GM19239 (cell line): ENCODE results near the gene PIK3R4.

Experiments used
- DNase-seq: peaks from one replicate; pipeline ENCODE4 v3.0.0; 2011; ENCODE audit warnings: low spot score; ENCODE audit not compliant: insufficient read length
- FAIRE-seq: peaks from 2 replicates; lab custom pipeline; 2011; peaks lifted over from hg19 to GRCh38; lab: Jason Lieb, UNC

PIK3R4 gene

DNA sequence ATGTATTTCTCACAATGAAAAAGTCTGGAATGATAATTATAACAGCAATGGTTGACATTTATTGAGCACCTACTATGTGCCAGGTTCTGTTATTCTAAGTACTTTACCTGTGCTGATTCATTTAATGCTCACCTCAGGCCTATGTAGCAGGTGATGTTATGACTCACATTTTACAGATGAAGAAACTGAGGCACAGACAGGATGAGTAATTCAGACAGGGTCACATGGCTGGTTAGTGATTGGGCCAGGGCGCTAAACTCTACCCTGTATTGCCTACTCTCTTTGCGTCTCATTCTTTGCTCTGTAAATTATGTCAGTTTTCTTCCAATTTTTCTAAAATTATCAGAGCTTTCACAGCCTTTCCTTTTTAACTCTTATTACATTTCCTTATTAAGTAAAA is 98.3 kb downstream of the PIK3R4 start:
- DNase-seq = no peak
- no peak for FAIRE-seq

DNA sequence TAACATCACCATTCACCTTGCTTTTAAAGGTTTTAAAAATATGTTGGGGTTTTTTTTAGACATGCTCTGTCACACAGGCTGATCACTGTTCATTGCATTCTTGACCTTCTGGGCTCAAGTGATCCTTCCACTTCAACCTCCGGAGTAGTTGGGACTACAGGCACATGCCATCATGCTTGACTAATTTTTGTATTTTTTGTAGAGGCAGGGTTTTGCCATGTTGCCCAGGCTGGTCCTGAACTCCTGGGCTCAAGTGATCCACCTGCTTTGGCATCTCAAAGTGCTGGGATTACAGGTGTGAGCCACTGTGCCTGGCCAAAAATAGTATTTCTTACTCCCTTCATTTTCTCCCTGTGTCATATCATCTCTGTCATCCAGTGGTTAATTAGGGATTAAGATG is 101.4 kb downstream of the PIK3R4 start:
- DNase-seq (no peak), FAIRE-seq (no peak)

DNA sequence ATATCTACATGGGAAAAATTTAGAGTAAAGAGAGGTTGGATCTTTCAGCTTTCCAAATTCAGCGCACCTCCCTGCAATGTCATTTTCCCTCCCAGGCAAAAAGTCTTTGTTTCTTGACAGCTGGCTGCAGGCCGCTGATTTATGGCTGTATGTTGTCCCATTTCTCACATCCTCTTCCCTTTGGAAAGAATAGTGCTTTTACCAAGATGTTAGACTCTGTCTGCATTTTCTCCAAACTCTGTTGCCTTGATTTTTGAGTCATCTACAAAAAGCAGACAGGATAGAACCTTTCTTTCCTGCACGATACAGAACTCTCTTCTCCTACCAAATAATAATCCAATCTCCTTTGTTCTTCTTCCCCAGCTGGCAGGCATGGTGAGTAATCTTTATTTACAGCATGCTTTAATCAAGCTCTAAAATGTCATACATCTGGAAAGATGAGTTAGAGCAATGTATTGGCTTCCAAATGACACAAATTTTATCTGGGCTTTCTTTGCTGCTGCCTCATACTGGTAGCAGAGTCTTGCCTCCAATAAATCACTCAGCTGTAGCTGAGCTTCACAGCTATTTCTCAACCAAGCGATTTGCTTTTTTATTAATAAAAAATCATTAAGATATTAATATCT is 101.9 kb downstream of the PIK3R4 start:
- DNase-seq (no peak), FAIRE-seq (no peak)

DNA sequence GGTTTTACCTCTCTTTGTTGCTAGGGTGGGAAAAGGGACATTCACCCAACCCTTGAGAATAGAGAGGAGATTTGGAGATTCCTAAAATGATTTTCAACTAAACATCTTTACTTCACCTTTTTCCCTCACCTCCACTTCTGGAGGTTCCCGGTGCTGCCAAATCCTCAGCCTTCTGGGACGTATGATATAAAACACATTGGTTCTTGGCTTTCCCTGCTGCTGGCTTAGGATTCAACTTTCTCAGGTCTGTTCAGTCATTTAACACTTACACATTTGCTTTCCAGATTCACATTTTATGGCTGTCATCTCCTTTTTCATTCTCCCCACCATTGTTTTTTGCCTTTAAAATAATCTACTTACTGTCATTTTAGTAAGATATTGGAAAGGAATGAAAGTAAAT is 106.6 kb downstream of the PIK3R4 start:
- no peak for DNase-seq

DNA sequence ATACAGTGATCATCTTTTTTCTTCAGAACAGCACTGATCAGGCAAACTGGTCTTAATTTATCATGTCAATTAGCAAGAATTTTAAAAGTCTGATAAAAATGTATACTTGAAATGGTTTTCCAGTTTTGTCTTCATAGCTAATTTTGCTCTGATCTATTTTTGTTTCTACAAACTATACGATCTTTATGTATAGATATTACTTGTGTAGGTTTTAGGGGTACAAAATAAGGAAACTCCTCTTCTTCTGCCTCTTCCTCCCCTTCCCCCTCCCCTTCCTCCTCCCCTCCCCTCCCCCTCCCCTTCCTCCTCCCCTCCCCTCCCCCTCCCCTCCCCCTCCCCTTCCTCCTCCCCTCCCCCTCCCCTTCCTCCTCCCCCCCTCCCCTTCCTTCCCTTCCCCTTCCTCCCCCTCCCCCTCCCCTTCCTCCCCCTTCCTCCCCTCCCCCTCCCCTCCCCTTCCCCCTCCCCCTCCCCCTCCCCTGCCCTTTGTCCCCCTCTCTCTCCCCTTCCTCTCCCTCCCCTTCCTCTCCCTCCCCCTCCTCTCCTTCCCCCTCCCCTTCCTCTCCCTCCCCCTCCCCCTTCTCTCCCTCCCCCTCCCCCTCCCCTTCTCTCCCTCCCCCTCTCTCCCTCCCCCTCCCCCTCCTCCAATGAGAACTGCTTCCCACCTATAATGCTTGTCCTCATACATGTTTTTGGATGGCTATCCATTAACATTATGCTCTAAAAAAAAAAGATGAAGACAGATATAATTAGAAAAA is 110.0 kb downstream of the PIK3R4 start:
- FAIRE-seq = no peak
- DNase-seq = no peak

More for the DNA sequence above, 106.6 kb downstream of the PIK3R4 start:
- FAIRE-seq = no peak

DNA sequence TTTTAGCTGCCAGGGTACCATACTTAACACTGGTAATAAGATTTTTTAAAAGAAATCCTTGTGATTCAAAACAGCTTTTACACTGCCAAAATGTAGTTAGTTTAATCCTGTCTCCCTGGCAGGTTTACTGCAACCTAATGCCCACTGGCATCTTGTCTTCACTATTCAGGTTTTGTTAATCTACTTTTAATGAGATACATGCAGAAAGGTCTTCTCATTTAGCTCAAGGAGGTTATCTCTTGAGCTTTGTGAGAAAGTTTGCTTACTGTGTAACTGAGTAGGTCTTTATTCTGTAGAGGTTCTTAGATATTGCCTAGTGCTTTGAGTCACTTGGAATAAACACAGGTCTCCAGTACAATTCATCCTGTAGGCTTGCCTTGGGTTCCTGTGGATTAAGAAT is 110.7 kb downstream of the PIK3R4 start:
- no peak for FAIRE-seq
- DNase-seq = no peak

DNA sequence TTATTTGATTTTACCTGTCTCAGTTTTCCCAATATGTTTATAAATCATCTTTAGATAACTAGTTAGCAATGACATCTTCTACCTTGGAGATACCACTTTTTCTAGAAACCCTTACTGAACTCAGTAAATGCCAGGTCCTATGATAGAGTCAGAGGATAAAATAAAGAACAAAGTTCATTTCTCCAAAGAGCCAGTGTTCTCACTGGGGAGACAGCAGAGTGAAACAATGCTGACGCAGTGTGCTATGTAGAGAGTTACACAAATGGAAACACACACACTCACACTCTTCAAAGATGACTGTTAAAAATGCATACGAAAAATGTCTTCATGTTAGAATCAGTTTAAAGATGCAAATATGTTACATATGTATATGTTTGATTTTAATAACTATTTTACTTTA is 111.3 kb downstream of the PIK3R4 start:
- DNase-seq (no peak), FAIRE-seq (no peak)
